Osteoblast (primary cell): ENCODE data around the gene ROCK2. TPM values are rescaled to one million over a fixed set of nuclear protein-coding genes. Genes with fewer than 3 reads are reported as not detected.

Experiments used
- DNase-seq: peaks from one replicate; pipeline ENCODE4 v3.0.0; 2011; ENCODE audit warnings: low spot score, mixed read lengths; ENCODE audit not compliant: insufficient read length; ENCODE audit errors: missing footprints
- H2AFZ ChIP-seq: 2 replicates; pipeline ENCODE4 v1.6.0; 2011; ENCODE audit warnings: mild to moderate bottlenecking, low read length
- H3K27ac ChIP-seq: 2 replicates; pipeline ENCODE4 v1.5.1; 2011; ENCODE audit warnings: mild to moderate bottlenecking, low read depth, low read length, moderate library complexity
- H3K27me3 ChIP-seq: 2 replicates; pipeline ENCODE4 v1.6.0; 2012; ENCODE audit warnings: mild to moderate bottlenecking, control low read depth, inconsistent platforms, low read length, moderate library complexity; ENCODE audit not compliant: insufficient read depth
- H3K36me3 ChIP-seq: 2 replicates; pipeline ENCODE4 v1.5.1; 2011; ENCODE audit warnings: mild to moderate bottlenecking, low read length, control low read depth, moderate library complexity; ENCODE audit not compliant: insufficient read depth
- H3K4me1 ChIP-seq: 2 replicates; pipeline ENCODE4 v1.5.1; 2011; ENCODE audit warnings: mild to moderate bottlenecking, low read length, control low read depth, moderate library complexity; ENCODE audit not compliant: insufficient read depth
- H3K4me2 ChIP-seq: 2 replicates; pipeline ENCODE4 v1.6.0; 2011; ENCODE audit warnings: mild to moderate bottlenecking, low read length; ENCODE audit not compliant: insufficient read depth
- H3K4me3 ChIP-seq: fragments of 200-600 bp; sonication (generic); 3 replicates; pipeline ENCODE4 v1.5.1; 2012; ENCODE audit warnings: mild to moderate bottlenecking, low read length, inconsistent platforms; ENCODE audit not compliant: insufficient read depth
- H3K79me2 ChIP-seq: 2 replicates; pipeline ENCODE4 v1.6.0; 2012; ENCODE audit warnings: mild to moderate bottlenecking, low read length, control low read depth, inconsistent platforms; ENCODE audit not compliant: insufficient read depth
- H3K9me3 ChIP-seq: 2 replicates; pipeline ENCODE4 v1.5.1; 2011; ENCODE audit warnings: low read depth, low read length, control low read depth
- H4K20me1 ChIP-seq: 2 replicates; pipeline ENCODE4 v1.6.0; 2012; ENCODE audit warnings: mild to moderate bottlenecking, low read length, control low read depth; ENCODE audit not compliant: insufficient read depth
- total RNA-seq: library from RNA; depleted of rRNA; stranded (reverse); fragments of >200 nt; gene quantifications from 2 replicates; pipeline ENCODE4 v1.2.3, GENCODE V29; 2012
- TF ChIP-seq, protein P1 (sequence below): IDR thresholded peaks from 2 replicates; pipeline ENCODE4 v1.5.1; 2011; ENCODE audit warnings: mild to moderate bottlenecking, low read depth, low read length, moderate library complexity; ENCODE audit errors: extremely low read depth

The ROCK2 gene
- total RNA-seq, 1 donor, result 59.7 TPM

DNA sequence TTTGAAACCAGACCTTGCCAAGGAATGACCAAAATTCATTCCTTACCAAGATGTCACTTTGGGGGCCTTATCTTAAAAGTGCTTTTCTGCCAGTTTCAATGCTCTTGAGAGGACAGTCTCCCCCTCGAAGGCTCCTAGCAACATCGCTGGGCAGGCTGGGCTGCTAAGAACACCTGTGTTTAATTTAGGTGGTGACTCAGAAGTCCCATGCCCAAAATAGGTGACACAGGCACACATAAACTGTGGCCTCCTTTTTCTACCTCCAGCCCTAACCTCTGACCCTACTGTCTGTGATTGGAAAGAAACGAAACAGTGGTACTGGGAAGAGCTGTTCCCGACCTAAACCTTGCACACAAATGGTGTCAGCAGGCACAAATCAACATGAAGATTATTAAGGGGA, 28.7 kb upstream of the ROCK2 start:
- H3K4me3 ChIP-seq, result no peak overlapping the region
- no peak overlapping the region for H2AFZ ChIP-seq
- DNase-seq, result no peak
- H4K20me1 ChIP-seq, result no peaks in the 10 kb centered on the region
- H3K4me2 ChIP-seq, result no peak overlapping the region
- H3K4me1 ChIP-seq, result peaks cover 20% of the 10 kb centered on the region
- H3K9me3 ChIP-seq, result no peaks in the 10 kb centered on the region
- H3K79me2 ChIP-seq, result no peaks in the 10 kb centered on the region
- peak overlapping the region; percentile 95 for H3K27ac ChIP-seq
- TF ChIP-seq, protein P1, sequence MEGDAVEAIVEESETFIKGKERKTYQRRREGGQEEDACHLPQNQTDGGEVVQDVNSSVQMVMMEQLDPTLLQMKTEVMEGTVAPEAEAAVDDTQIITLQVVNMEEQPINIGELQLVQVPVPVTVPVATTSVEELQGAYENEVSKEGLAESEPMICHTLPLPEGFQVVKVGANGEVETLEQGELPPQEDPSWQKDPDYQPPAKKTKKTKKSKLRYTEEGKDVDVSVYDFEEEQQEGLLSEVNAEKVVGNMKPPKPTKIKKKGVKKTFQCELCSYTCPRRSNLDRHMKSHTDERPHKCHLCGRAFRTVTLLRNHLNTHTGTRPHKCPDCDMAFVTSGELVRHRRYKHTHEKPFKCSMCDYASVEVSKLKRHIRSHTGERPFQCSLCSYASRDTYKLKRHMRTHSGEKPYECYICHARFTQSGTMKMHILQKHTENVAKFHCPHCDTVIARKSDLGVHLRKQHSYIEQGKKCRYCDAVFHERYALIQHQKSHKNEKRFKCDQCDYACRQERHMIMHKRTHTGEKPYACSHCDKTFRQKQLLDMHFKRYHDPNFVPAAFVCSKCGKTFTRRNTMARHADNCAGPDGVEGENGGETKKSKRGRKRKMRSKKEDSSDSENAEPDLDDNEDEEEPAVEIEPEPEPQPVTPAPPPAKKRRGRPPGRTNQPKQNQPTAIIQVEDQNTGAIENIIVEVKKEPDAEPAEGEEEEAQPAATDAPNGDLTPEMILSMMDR, result no peak
- no peaks in the 10 kb centered on the region for H3K36me3 ChIP-seq
- no peaks in the 10 kb centered on the region for H3K27me3 ChIP-seq

DNA sequence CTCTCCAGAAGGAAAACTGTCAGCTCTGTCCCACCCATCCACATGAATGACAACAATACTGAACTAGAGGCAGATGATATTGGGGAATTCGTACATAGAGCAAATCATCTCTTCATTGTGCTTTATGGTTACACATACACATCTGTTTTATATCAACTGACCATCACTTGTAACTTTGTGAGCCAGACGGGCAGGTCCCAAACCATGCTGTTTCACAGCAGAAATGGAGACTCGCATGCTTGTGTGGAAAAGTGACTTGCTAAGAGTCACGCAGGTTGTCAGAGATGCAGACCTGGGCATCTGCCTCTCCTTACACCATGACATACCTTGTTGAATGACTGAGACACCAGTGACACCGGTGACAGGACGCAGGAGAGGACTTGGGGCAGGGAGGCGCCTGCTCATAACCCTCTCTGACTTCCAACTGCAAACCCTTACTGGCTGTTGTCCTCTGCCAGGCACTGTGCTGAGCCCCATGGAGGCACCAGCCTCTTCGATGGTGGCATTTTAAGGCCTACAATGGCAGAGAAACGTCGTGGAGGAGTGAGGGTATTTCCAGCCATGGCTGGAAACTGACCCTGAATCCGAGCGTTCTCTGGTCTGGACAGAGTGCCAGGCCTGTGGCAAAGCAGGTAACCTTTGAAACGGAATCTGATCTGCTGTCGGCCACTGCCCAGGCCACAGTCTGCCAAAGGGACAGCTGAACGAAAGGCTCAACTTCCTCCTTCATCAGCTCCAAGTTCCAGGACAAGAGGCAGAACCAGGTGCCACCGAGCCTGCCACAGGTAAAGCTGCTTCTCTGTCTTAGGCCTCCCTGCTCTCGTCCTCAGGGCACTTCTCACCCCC, 26.9 kb upstream of the ROCK2 start:
- Histone ChIP-seq H3K27ac (no peak overlapping the region), H3K79me2 (no peaks in the 10 kb centered on the region), H3K36me3 (no peaks in the 10 kb centered on the region), H4K20me1 (no peaks in the 10 kb centered on the region), H3K4me2 (no peak overlapping the region), H3K27me3 (no peaks in the 10 kb centered on the region), H3K4me3 (no peak overlapping the region), H3K4me1 (peaks cover 25% of the 10 kb centered on the region), H2AFZ (no peak overlapping the region), H3K9me3 (no peaks in the 10 kb centered on the region)
- TF ChIP-seq, protein P1, result no peak
- DNase-seq, result no peak

DNA sequence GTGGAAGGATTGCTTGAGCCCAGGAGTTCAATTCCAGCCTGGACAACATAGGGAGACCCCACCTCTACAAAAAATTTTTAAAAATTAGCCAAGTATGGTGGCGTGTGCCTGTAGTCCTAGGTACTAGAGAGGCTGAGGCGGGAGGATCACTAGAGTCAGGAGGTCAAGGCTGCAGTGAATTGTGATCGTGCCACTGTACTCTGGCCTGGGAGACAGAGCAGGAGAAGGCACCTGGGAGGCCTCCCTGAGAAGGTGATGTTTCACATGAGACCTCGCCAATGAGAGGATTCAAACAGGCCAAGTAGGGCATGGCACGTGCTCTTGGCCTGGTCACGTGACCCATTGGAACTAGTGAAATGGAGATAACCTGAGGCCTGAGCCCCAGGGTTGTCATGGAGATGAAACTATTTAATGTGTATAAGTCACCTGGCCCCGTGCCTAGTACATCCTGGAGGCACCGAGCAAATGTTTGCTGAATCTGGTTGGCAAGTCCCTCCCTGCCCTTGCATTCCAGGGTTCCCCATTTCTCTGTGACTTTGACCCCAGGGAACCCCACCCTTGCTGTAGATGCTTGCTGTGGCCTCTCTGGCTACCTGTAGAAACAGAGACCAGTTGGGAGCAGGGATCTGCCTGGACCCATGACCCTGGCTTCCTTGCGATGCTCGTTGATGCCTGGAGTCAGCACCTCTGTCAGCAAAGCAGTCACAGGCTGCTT, 26.1 kb upstream of the ROCK2 start:
- Histone ChIP-seq H3K4me1 (peaks cover 23% of the 10 kb centered on the region), H3K36me3 (no peaks in the 10 kb centered on the region), H3K79me2 (no peaks in the 10 kb centered on the region), H3K4me3 (no peak overlapping the region), H3K27me3 (no peaks in the 10 kb centered on the region), H4K20me1 (no peaks in the 10 kb centered on the region), H2AFZ (no peak overlapping the region), H3K9me3 (no peaks in the 10 kb centered on the region), H3K4me2 (no peak overlapping the region), H3K27ac (no peak overlapping the region)
- TF ChIP-seq, protein P1, result no peak
- no peak for DNase-seq

DNA sequence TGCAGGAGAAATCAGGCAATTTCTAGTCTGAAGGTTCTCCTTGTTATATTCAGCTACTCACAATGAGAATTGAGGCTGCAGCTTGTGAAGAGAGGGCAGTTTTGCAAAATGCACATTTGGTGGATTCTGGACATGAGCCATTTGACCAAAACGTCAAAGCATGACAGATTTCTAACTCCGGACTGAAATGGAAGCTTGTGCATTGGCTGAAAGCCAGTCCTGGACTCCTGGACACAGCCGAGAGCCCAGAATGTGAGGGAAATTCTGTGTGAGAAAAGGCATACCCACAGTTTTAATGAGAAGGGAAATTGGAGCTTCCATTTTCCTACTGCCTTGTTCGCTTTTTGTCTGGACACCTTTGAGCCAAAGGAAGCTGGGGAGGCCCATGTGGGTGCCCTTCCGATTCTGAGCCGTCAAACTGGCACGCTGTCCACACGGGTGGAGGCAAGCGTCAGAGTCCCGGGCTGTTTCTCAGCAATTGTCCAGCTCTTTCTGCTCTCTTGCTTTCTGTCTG, 23.7 kb upstream of the ROCK2 start:
- Histone ChIP-seq H4K20me1 (no peaks in the 10 kb centered on the region), H3K4me3 (peak overlapping the region; percentile 59), H3K79me2 (no peaks in the 10 kb centered on the region), H3K4me1 (peaks cover 8% of the 10 kb centered on the region), H2AFZ (peak overlapping the region; percentile 96), H3K9me3 (no peaks in the 10 kb centered on the region), H3K27ac (peak overlapping the region; percentile 23), H3K36me3 (no peaks in the 10 kb centered on the region), H3K27me3 (no peaks in the 10 kb centered on the region), H3K4me2 (peak overlapping the region; percentile 75)
- TF ChIP-seq, protein P1, result no peak
- peak; percentile 72 for DNase-seq
